GM23248 (cell line): ENCODE measurements around the gene ASAH2B.

Source experiments
- EZH2 ChIP-seq: fragments of 200-600 bp; sonication (generic); IDR thresholded peaks from 2 replicates; pipeline ENCODE4 v1.6.1; 2018; ENCODE audit warnings: antibody characterized with exemption, mild to moderate bottlenecking; ENCODE audit not compliant: insufficient read depth, poor library complexity, severe bottlenecking
- EZH2phosphoT487 ChIP-seq: fragments of 200-600 bp; sonication (generic); IDR thresholded peaks from 2 replicates; pipeline ENCODE4 v1.6.1; 2018; ENCODE audit warnings: antibody characterized with exemption, moderate library complexity, mild to moderate bottlenecking, low read depth; ENCODE audit not compliant: insufficient read depth

DNA sequence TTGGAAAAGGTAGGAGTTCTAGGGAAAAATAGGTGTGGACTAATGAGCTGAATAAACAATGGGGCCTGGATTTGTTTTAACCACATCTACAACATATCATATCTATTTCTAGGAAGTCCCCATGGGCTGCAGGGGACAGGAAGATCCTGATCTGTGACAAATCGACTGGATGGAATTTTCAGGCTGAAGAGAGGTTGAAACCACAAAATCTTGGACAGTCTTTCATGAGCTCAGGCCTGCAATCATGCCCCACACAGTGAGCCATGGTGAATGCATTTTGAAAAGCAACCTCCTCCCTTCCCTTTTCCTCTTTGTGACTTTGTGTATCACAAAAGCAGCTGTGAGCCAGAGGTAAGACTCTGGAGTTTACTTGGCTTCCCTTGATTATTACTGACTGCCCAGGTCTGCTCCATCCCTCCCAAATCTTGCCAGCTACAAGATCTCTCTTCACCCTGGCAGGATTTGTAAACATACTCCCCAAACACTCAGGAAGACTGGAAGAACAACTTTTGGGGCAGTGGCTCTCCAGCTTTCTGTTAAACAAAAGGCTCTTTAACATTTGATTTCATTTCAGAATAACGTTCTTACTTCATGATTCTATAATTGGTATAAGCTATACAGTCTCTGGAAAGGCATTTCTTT is 66.4 kb downstream of the ASAH2B start:
- TF ChIP-seq EZH2 (no peak), EZH2phosphoT487 (no peak)
